Neural progenitor cell (in vitro differentiated cells): ENCODE measurements around the gene HIVEP1. TPM values are rescaled to one million over a fixed set of nuclear protein-coding genes. Genes with fewer than 3 reads are reported as not detected.

ENCODE experiments used
- DNase-seq: peaks from one replicate; pipeline ENCODE4 v3.0.0-alpha.2; 2016; ENCODE audit warnings: low spot score
- H2AFZ ChIP-seq: fragments of 200-600 bp; sonication (generic); replicated peaks from 2 replicates; pipeline ENCODE4 v1.6.1; 2016; ENCODE audit warnings: antibody characterized with exemption
- H3F3A ChIP-seq: fragments of 200-600 bp; sonication (generic); 2 replicates; pipeline ENCODE4 v1.6.1; 2016; ENCODE audit warnings: antibody characterized with exemption, low read depth
- H3K27ac ChIP-seq: fragments of 200-600 bp; sonication (generic); 2 replicates; pipeline ENCODE4 v1.5.1; 2016; ENCODE audit warnings: mild to moderate bottlenecking
- H3K27me3 ChIP-seq: fragments of 200-600 bp; sonication (generic); 2 replicates; pipeline ENCODE4 v1.6.1; 2016; ENCODE audit warnings: mild to moderate bottlenecking, moderate library complexity
- H3K36me3 ChIP-seq: fragments of 200-600 bp; sonication (generic); 2 replicates; pipeline ENCODE4 v1.5.1; 2016
- H3K4me1 ChIP-seq: fragments of 200-600 bp; sonication (generic); 2 replicates; pipeline ENCODE4 v1.6.1; 2016; ENCODE audit warnings: mixed run types
- H3K4me2 ChIP-seq: fragments of 200-600 bp; sonication (generic); 2 replicates; pipeline ENCODE4 v1.6.1; 2016
- H3K4me3 ChIP-seq: fragments of 200-600 bp; sonication (generic); 2 replicates; pipeline ENCODE4 v1.5.1; 2016
- H3K79me2 ChIP-seq: fragments of 200-600 bp; sonication (generic); 2 replicates; pipeline ENCODE4 v1.6.1; 2016; ENCODE audit warnings: low read depth
- H3K9ac ChIP-seq: fragments of 200-600 bp; sonication (generic); 2 replicates; pipeline ENCODE4 v1.6.1; 2016
- H3K9me3 ChIP-seq: fragments of 200-600 bp; sonication (generic); 2 replicates; pipeline ENCODE4 v1.5.1; 2016; ENCODE audit warnings: low read depth
- H4K20me1 ChIP-seq: fragments of 200-600 bp; sonication (generic); 2 replicates; pipeline ENCODE4 v1.6.1; 2016; ENCODE audit warnings: low read depth
- H3K27ac Mint-ChIP-seq: 3 replicates; pipeline ENCODE4 v1.8.0; 2021; ENCODE audit warnings: mixed read lengths
- H3K27me3 Mint-ChIP-seq: 2 replicates; pipeline ENCODE4 v1.8.0; 2022; ENCODE audit warnings: low read depth, mild to moderate bottlenecking, inconsistent platforms, moderate library complexity, mixed read lengths; ENCODE audit not compliant: insufficient read depth
- H3K36me3 Mint-ChIP-seq: 3 replicates; pipeline ENCODE4 v1.8.0; 2021; ENCODE audit warnings: mixed read lengths
- H3K4me1 Mint-ChIP-seq: 3 replicates; pipeline ENCODE4 v1.8.0; 2021; ENCODE audit warnings: mixed read lengths
- H3K4me3 Mint-ChIP-seq: 3 replicates; pipeline ENCODE4 v1.8.0; 2021; ENCODE audit warnings: mild to moderate bottlenecking, moderate library complexity, mixed read lengths
- H3K9me3 Mint-ChIP-seq: 3 replicates; pipeline ENCODE4 v1.8.0; 2020; ENCODE audit warnings: mixed read lengths
- CTCF ChIP-seq: fragments of 200-600 bp; sonication (generic); IDR thresholded peaks from 2 replicates; pipeline ENCODE4 v1.5.1; 2017; ENCODE audit warnings: antibody characterized with exemption, mild to moderate bottlenecking
- EZH2 ChIP-seq: fragments of 200-600 bp; sonication (generic); IDR thresholded peaks from 2 replicates; pipeline ENCODE4 v1.6.1; 2017; ENCODE audit warnings: antibody characterized with exemption, mild to moderate bottlenecking, moderate library complexity
- EZH2phosphoT487 ChIP-seq: fragments of 200-600 bp; sonication (generic); IDR thresholded peaks from 2 replicates; pipeline ENCODE4 v1.6.1; 2017; ENCODE audit warnings: antibody characterized with exemption
- total RNA-seq: library from RNA; depleted of rRNA; stranded (reverse); fragments of >200 nt; gene quantifications from 2 replicates; pipeline ENCODE4 v1.2.3, GENCODE V29; 2015; ENCODE audit warnings: low replicate concordance

Gene HIVEP1
- total RNA-seq, 1 donor from 2014 or later, result 23.3 TPM

- H3K4me3 Mint-ChIP-seq, result no peak overlapping the region
- H3K27ac Mint-ChIP-seq, result no peak overlapping the region
Observed at GRCh38 chr6:11979866-11980265, 32.2 kb upstream of the HIVEP1 start.

GRCh38 chr6:11983306-11983705 lies 28.8 kb upstream of the HIVEP1 start:
- Histone ChIP-seq H3K36me3 (no peaks in the 10 kb centered on the region), H3K27ac (no peak overlapping the region), H3K9ac (no peak overlapping the region), H3K9me3 (no peaks in the 10 kb centered on the region), H3K27me3 (no peaks in the 10 kb centered on the region), H2AFZ (peak overlapping the region; percentile 63), H3K79me2 (no peaks in the 10 kb centered on the region), H3K4me2 (no peak overlapping the region), H4K20me1 (no peaks in the 10 kb centered on the region), H3F3A (peaks cover 3% of the 10 kb centered on the region), H3K4me1 (no peaks in the 10 kb centered on the region), H3K4me3 (no peak overlapping the region)
- H3K27ac Mint-ChIP-seq, result no peak overlapping the region
- H3K4me1 Mint-ChIP-seq, result no peaks in the 10 kb centered on the region
- H3K36me3 Mint-ChIP-seq, result no peaks in the 10 kb centered on the region
- TF ChIP-seq EZH2phosphoT487 (no peak), CTCF (no peak), EZH2 (no peak)
- H3K9me3 Mint-ChIP-seq, result no peaks in the 10 kb centered on the region
- peaks cover 2% of the 10 kb centered on the region for H3K27me3 Mint-ChIP-seq
- no peak overlapping the region for H3K4me3 Mint-ChIP-seq
- no peak for DNase-seq

More at GRCh38 chr6:11979866-11980265, 32.2 kb upstream of the HIVEP1 start:
- H3K4me2 ChIP-seq, result no peak overlapping the region
- no peak for TF ChIP-seq EZH2phosphoT487
- TF ChIP-seq CTCF, result no peak
- TF ChIP-seq EZH2, result no peak
- no peaks in the 10 kb centered on the region for H3K4me1 Mint-ChIP-seq
- H4K20me1 ChIP-seq, result no peaks in the 10 kb centered on the region
- no peak overlapping the region for H3K27ac ChIP-seq
- H3K27me3 Mint-ChIP-seq, result peaks cover 3% of the 10 kb centered on the region
- H3K9me3 Mint-ChIP-seq, result no peaks in the 10 kb centered on the region
- no peaks in the 10 kb centered on the region for H3K36me3 Mint-ChIP-seq
- no peak for DNase-seq
- no peak overlapping the region for H3K4me3 ChIP-seq
- H2AFZ ChIP-seq, result no peak overlapping the region
- H3K79me2 ChIP-seq, result no peaks in the 10 kb centered on the region
- H3K9me3 ChIP-seq, result no peaks in the 10 kb centered on the region
- no peaks in the 10 kb centered on the region for H3F3A ChIP-seq
- no peaks in the 10 kb centered on the region for H3K27me3 ChIP-seq
- H3K36me3 ChIP-seq, result no peaks in the 10 kb centered on the region
- H3K9ac ChIP-seq, result no peak overlapping the region
- H3K4me1 ChIP-seq, result no peaks in the 10 kb centered on the region

- Histone ChIP-seq H2AFZ (no peak overlapping the region), H3K4me2 (no peak overlapping the region), H3K4me3 (no peak overlapping the region), H3K27me3 (no peaks in the 10 kb centered on the region), H3K9ac (no peak overlapping the region), H3K36me3 (no peaks in the 10 kb centered on the region), H4K20me1 (no peaks in the 10 kb centered on the region), H3K4me1 (no peaks in the 10 kb centered on the region), H3F3A (peaks cover 3% of the 10 kb centered on the region), H3K27ac (no peak overlapping the region), H3K9me3 (no peaks in the 10 kb centered on the region), H3K79me2 (no peaks in the 10 kb centered on the region)
- no peaks in the 10 kb centered on the region for H3K4me1 Mint-ChIP-seq
- H3K27me3 Mint-ChIP-seq, result peaks cover 2% of the 10 kb centered on the region
- TF ChIP-seq EZH2phosphoT487 (no peak), EZH2 (no peak), CTCF (no peak)
- no peak for DNase-seq
- H3K9me3 Mint-ChIP-seq, result no peaks in the 10 kb centered on the region
- H3K27ac Mint-ChIP-seq, result no peak overlapping the region
- H3K36me3 Mint-ChIP-seq, result no peaks in the 10 kb centered on the region
- no peak overlapping the region for H3K4me3 Mint-ChIP-seq
Observed at GRCh38 chr6:11987386-11987785, 24.7 kb upstream of the HIVEP1 start.
